Vagina (tissue), 2 donors: ENCODE measurements around the gene PCDHGC3.

Experiments
- POLR2A ChIP-seq, 2 donors: fragments of 450-650 bp; IDR thresholded peaks; one replicate each; pipeline ENCODE4 v1.6.1; 2017; ENCODE audit warnings: antibody characterized with exemption in 2 of 2, mild to moderate bottlenecking in 2 of 2, moderate library complexity in 2 of 2
- POLR2AphosphoS5 ChIP-seq, 2 donors: sonication (generic); formaldehyde crosslinking; IDR thresholded peaks; one replicate each; pipeline ENCODE4 v1.9.0; 2017; ENCODE audit warnings: antibody characterized with exemption in 2 of 2, mild to moderate bottlenecking in 2 of 2, low read depth in 1 of 2; ENCODE audit not compliant: insufficient read depth in 1 of 2
- TF ChIP-seq, protein P1 (sequence below), 3 experiments: fragments of 450-650 bp in 2 of 3; fragments of 200-600 bp in 1 of 3; sonication (generic) in 1 of 3; IDR thresholded peaks; one replicate each; pipeline ENCODE4 v1.5.1; 2017 to 2019; ENCODE audit warnings: antibody characterized with exemption in 3 of 3, mild to moderate bottlenecking in 2 of 3, moderate library complexity in 2 of 3

DNA sequence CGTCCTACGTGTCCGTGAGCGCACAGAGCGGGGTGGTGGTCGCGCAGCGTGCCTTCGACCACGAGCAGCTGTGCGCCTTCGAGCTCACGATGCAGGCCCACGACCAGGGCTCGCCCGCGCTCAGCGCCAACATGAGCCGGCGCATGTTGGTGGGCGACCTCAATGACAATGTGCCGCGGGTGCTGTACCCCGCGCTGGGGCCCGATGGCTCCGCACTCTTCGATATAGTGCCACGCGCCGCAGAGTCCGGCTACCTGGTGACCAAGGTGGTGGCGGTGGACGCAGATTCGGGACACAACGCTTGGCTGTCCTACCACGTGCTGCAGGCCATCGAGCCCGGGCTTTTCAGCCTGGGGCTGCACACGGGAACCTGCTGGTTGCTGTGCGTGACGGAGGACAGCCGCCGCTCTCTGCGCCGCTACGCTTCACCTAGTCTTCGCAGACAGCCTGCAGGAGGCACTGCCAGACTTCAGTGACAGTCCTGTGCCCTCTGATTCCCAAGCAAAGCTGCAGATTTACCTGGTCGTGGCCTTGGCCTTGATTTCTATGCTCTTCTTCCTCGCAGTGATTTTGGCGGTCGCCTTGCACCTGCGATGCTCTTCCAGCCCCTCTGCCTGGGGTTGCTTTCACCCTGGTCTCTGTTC is 47.9 kb upstream of the PCDHGC3 start:
- TF ChIP-seq, protein P1, sequence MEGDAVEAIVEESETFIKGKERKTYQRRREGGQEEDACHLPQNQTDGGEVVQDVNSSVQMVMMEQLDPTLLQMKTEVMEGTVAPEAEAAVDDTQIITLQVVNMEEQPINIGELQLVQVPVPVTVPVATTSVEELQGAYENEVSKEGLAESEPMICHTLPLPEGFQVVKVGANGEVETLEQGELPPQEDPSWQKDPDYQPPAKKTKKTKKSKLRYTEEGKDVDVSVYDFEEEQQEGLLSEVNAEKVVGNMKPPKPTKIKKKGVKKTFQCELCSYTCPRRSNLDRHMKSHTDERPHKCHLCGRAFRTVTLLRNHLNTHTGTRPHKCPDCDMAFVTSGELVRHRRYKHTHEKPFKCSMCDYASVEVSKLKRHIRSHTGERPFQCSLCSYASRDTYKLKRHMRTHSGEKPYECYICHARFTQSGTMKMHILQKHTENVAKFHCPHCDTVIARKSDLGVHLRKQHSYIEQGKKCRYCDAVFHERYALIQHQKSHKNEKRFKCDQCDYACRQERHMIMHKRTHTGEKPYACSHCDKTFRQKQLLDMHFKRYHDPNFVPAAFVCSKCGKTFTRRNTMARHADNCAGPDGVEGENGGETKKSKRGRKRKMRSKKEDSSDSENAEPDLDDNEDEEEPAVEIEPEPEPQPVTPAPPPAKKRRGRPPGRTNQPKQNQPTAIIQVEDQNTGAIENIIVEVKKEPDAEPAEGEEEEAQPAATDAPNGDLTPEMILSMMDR (IDR thresholded peaks at IDR 0.05): no peak
- TF ChIP-seq POLR2A (IDR thresholded peaks at IDR 0.05) (no peak), POLR2AphosphoS5 (IDR thresholded peaks at IDR 0.05; ENCODE audit: insufficient read depth in 1 of 2, low read depth in 1 of 2) (no peak)
